Measurements from ENCODE around the gene SLC29A1. TPM values are rescaled to one million over a fixed set of nuclear protein-coding genes. Genes with fewer than 3 reads are reported as not detected.

The SLC29A1 gene
- total RNA-seq, 6 experiments from 2014 or later: 14.9 to 29.9 (median 26.8) TPM

DNA sequence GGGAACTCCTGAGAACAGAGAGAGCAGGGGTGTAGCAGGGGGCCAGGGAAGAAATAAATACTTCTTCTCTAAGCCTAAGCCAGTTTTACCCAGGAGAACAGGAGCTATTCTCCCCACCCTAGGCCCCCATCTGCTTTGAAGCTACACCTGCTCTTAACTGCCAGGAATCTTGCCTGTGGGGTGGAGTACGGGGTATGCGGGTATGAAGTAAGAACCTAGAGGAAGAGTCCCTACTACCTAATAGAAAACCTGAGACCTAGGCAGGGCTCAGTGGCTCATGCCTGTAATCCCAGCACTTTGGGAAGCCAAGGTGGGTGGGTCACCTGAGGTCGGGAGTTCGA lies 1.5 kb downstream of the SLC29A1 start:
- no peaks in the 10 kb centered on the region for H3K9me3 Mint-ChIP-seq
- DNase-seq: no peak
- H3K4me3 Mint-ChIP-seq: peak overlapping the region; percentile 87
- no peaks in the 10 kb centered on the region for H3K27me3 Mint-ChIP-seq (ENCODE audit: insufficient read depth)
- peaks cover 44% of the 10 kb centered on the region for H3K4me1 Mint-ChIP-seq (ENCODE audit: low read depth)
- no peaks in the 10 kb centered on the region for H3K36me3 Mint-ChIP-seq (ENCODE audit: low read depth)
- H3K27ac Mint-ChIP-seq: no peak overlapping the region
- TF ChIP-seq, protein P1, sequence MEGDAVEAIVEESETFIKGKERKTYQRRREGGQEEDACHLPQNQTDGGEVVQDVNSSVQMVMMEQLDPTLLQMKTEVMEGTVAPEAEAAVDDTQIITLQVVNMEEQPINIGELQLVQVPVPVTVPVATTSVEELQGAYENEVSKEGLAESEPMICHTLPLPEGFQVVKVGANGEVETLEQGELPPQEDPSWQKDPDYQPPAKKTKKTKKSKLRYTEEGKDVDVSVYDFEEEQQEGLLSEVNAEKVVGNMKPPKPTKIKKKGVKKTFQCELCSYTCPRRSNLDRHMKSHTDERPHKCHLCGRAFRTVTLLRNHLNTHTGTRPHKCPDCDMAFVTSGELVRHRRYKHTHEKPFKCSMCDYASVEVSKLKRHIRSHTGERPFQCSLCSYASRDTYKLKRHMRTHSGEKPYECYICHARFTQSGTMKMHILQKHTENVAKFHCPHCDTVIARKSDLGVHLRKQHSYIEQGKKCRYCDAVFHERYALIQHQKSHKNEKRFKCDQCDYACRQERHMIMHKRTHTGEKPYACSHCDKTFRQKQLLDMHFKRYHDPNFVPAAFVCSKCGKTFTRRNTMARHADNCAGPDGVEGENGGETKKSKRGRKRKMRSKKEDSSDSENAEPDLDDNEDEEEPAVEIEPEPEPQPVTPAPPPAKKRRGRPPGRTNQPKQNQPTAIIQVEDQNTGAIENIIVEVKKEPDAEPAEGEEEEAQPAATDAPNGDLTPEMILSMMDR (IDR thresholded peaks at IDR 0.05): no peak

DNA sequence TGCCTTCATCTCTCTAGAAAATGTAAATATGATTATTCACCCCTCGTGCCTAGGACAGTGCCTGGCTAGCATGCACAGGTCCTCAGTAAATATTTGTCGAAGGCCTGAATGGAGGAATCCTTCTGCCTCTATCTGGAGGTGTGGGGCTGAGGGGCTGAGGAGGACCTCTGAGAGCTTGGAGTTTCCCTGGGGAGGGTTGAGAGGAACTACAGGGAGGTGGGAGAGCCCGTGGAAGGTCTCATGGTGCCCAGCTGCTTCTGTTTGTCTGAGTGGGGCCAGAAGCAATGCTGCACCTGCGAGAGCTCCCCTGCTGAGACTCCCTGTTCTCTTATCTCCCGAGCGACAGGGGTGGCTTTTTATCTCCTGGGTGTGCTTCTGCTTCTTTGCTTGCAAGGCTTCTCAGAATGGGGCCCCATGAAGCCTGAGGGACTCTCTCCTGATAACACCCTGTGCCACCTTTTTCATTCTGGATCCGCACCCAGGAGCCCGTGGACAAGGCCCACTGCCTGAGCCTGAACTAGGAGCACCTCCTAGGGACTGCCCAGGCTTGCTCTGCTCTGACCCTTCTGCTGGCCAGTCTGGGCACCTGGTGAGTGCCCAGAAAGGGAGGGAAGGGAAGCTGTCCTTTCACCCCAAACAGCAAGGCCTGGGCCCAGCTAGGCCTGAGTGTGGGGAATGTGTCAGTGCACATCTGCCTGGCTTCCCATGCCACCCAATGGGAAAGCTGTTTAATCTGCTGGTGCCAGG lies 2.4 kb downstream of the SLC29A1 start:
- no peaks in the 10 kb centered on the region; the same call in 1 of the 2 replicates for H3K27me3 Mint-ChIP-seq (ENCODE audit: insufficient read depth)
- H3K36me3 Mint-ChIP-seq (ENCODE audit: low read depth): no peaks in the 10 kb centered on the region
- no peak for DNase-seq
- no peak overlapping the region for H3K27ac Mint-ChIP-seq
- no peak overlapping the region for H3K4me3 Mint-ChIP-seq
- TF ChIP-seq, protein P1 (IDR thresholded peaks at IDR 0.05): no peak
- H3K9me3 Mint-ChIP-seq: no peaks in the 10 kb centered on the region
- H3K4me1 Mint-ChIP-seq (ENCODE audit: low read depth): peaks cover 47% of the 10 kb centered on the region

DNA sequence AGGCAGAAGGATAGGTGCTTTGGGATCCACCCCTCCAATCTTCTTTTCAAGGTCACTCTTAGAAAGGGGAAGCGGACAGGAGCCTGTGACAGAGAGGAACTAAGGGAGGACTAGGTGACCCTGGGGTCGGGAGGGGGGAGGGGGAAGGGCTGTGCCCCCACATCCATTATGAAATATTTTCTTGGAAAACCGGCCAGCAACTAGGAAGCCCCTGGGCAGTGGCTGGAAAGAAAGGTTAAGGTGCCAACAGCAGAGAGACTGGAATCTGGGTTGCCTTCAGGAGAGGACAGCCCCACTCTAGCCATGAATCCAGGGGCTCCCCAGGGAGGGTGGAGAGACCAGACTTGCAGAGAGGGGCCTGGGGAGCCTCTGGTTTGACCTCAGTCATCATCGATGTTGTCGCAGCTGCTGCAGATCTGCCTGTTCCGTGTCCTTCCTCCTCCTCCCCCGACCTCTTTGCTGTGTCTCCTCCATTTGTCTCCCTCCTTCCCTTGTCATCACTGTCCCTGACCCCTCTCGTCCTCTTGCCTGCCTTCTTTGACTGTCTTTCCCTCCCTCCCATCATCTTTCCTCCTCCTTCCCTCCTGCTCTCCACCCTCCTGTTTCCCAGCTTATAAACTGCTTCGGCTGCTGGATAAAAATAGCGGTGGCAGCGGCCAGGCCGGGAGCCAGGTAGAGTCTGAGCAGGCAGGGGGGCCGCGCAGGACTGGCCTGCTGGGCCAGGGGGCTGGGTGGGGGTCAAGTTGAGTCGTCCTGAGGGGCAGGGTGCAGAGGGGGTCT lies 3.2 kb downstream of the SLC29A1 start:
- peaks cover 44% of the 10 kb centered on the region for H3K4me1 Mint-ChIP-seq (ENCODE audit: low read depth)
- H3K4me3 Mint-ChIP-seq: no peak overlapping the region
- DNase-seq: no peak
- no peaks in the 10 kb centered on the region for H3K36me3 Mint-ChIP-seq (ENCODE audit: low read depth)
- TF ChIP-seq, protein P1 (IDR thresholded peaks at IDR 0.05): no peak
- no peaks in the 10 kb centered on the region for H3K9me3 Mint-ChIP-seq
- H3K27ac Mint-ChIP-seq: no peak overlapping the region
- no peaks in the 10 kb centered on the region; the same call in 1 of the 2 replicates for H3K27me3 Mint-ChIP-seq (ENCODE audit: insufficient read depth)

DNA sequence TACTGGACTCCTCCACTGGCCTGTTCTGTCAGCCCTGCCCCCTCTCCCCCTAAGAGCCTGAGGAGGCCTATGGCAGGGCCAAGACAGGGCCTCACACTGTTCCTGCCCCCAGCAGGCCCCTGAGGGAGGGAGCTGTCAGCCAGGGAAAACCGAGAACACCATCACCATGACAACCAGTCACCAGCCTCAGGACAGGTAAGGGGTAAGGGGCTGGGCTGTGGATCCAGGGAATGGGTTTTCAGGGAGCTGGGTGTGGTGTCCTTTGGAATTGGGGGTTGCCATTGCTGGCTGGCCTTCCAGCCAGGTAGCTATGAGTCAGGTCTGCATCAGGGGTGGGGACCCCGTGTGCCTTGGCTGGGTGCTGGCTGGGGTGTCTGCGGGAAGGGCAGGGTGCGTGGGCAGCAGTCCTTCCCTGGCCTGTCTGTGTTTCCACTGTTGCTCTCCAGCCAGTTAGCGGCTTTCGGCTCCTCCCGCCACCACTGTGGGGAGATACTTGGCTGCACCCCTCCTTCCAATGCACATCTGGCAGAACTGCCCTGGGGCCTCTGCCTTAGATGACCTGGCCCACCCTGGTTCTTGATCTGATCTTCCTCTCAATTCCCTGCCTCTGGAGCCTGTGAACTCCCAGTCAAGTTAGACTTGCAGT lies 3.9 kb downstream of the SLC29A1 start:
- no peak for DNase-seq

DNA sequence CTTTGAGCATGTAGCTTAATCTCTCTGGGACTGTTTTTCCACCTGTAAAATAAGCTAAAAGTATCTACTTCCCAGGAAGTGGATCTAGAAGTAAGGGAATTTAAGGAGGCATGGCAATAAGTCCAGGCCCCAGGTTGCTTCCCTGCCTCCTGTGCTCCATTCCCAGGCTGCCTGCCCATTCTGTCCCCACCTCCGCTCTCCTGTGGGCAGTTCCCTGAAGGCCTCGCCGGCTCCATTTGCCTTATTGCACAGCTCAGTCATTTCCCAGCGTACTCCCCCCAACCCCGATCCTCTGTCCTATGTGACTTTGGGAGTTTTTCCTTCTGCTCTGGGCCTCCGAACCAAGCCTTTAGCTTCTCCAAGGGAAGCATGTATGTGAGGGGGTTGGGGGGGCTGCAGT lies 4.6 kb downstream of the SLC29A1 start:
- no peak overlapping the region for H3K27ac Mint-ChIP-seq

More for the DNA sequence above, 3.9 kb downstream of the SLC29A1 start:
- no peaks in the 10 kb centered on the region; the same call in 1 of the 2 replicates for H3K27me3 Mint-ChIP-seq (ENCODE audit: insufficient read depth)
- no peak overlapping the region for H3K4me3 Mint-ChIP-seq
- H3K9me3 Mint-ChIP-seq: no peaks in the 10 kb centered on the region
- TF ChIP-seq, protein P1 (IDR thresholded peaks at IDR 0.05): no peak
- peaks cover 37% of the 10 kb centered on the region for H3K4me1 Mint-ChIP-seq (ENCODE audit: low read depth)
- no peaks in the 10 kb centered on the region for H3K36me3 Mint-ChIP-seq (ENCODE audit: low read depth)
- H3K27ac Mint-ChIP-seq: no peak overlapping the region

More for the DNA sequence above, 4.6 kb downstream of the SLC29A1 start:
- TF ChIP-seq, protein P1 (IDR thresholded peaks at IDR 0.05): no peak
- DNase-seq: no peak
- Mint-ChIP-seq H3K4me1 (ENCODE audit: low read depth) (peaks cover 30% of the 10 kb centered on the region), H3K9me3 (no peaks in the 10 kb centered on the region), H3K4me3 (no peak overlapping the region), H3K36me3 (ENCODE audit: low read depth) (no peaks in the 10 kb centered on the region), H3K27me3 (ENCODE audit: insufficient read depth) (no peaks in the 10 kb centered on the region; the same call in 1 of the 2 replicates)
